GOT3 (cell line): ENCODE data around the gene SH3GLB2.
"Not testable (repeated sequence)": the region's sequence is repeated elsewhere in the genome, so short reads cannot be mapped to it uniquely, and the experiment has no call there.

Source experiments
- DNase-seq: peaks from one replicate; lab custom pipeline; 2025; ENCODE audit warnings: mixed read lengths; lab: John Stamatoyannopoulos, UW

The SH3GLB2 gene

DNA sequence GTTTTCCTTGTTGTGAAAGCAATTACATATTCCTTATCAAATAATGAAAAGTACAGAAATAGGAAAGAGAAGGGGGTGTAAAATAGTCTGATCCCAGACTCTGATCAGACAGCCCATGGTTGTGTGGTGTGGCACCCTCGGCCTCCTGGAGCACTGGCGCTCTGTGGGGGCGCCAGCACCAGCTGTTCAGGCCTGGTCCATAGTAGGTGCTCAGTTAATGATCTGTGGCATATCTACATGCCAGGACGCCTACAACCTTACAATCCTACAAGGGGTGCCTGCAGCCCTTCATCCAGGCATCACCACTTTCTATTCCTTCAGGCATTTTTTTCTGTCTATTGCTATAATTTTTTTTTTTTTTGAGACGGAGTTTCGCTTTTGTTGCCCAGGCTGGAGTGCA is 24.9 kb upstream of the SH3GLB2 start:
- no peak for DNase-seq

DNA sequence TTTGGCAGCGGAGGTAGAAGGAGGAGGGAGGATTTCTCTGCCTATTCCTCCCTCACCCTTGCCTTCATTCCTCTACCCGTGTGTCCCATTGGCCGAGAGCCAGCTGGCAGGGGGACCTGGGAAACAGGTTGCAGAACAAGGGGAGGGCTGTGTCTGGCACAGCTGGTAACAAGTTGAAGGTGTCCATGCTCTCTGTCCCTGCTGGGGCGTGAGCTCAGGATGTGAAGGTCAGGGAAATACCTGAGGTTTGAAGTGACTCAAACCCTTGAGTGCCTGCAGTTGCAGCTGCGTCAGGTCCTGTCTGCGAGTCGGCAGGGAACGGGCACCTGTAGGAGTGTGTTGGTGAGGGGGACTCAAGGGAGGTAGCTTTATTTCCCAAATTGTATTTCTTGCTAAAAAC is 24.5 kb upstream of the SH3GLB2 start:
- no peak for DNase-seq

DNA sequence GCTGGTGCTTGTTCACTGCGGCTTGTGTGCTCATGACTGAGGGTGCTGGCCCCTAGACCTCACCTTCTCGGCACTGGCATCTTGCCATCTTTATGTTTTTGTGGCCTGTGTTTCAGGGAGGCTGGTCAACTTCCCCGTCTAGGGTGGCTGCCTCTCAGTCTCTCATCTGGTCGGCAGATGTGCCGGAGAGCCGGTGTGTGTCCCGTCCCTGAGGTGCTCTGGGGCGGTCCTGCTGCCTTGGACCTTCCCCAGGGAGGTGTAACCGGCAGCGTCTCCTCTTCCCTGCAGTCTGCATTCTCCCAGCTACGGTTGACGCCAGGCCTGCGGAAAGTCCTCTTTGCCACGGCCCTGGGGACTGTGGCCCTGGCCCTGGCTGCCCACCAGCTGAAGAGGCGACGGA is 13.9 kb upstream of the SH3GLB2 start:
- DNase-seq: no peak

DNA sequence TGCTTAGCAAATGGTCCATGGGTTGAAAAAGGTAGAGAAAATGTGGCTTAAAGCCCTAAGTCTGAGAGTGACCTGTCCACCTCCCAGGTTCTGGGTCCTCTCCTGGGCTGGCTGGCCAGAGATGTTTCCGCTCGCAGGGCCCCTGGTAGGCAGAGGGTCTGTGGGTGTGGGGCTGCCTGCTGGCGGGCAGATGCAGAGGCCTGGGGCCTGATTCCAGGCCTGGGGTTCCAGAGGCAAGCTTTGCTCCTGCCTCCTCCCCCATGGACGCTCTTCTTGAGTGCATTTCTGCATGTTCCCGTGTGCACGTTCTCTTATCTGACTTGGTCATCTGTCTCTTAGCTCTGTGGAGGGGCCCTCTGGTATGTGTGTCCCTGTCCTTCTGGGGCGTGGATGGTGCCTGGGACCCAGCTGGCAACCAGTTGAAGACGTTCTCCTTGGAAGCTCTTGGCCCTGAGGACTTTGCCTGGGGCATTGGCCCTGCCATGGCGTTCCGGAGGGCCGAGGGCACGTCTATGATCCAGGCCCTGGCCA is 12.0 kb upstream of the SH3GLB2 start:
- no peak for DNase-seq

DNA sequence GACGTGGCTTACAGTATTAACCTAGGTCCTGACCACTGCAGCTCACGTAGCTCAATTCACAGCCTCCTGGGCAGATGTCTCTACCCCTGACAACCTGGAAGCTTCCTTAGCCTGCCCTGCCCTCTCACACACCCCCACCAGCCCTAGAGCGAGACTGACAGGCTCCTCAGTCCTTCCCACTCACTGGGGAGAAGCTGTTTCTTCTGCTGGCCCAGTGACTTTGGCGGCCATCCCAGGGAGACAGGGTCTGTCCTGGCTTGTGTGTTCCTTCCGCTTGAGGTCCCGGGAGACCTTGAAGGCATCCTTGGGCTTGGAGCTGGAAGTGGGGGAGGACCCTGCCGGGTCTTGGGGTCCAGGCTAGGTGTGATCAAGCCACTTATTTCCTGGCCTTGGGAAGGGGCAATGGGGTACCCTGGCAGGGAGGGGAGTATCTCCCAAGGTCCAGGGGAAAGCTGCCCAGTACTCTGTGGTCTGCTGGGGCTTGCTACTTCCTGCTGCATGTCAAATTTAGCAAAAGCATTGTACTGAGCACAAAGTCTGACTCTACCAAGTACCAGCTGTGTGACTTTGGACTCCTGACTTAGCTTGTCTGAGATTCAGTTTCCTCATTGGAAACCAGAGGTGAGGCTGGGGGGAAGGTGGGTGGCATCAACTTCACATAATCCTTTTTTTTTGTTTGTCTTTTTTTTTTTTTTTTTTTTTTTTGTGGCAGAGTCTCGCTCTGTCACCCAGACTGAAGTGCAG is 10.2 kb upstream of the SH3GLB2 start:
- no peak for DNase-seq

DNA sequence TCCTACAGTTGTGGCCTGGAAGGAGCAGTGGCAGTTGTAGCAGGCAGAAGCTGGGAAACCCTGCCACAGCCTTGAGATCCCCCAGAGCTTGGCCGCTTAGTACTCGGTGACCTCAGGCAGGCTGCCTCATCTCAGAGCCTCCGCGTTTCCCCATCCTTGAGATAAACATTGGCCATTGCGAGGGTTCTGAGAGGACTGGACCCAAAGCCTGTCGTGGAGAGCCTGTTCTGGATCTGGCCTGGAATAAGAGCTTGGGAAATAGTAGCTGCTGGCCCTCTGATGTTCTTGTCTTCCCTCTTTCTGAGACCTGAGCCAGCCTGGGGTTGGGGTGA is 9.6 kb upstream of the SH3GLB2 start:
- DNase-seq: no peak

DNA sequence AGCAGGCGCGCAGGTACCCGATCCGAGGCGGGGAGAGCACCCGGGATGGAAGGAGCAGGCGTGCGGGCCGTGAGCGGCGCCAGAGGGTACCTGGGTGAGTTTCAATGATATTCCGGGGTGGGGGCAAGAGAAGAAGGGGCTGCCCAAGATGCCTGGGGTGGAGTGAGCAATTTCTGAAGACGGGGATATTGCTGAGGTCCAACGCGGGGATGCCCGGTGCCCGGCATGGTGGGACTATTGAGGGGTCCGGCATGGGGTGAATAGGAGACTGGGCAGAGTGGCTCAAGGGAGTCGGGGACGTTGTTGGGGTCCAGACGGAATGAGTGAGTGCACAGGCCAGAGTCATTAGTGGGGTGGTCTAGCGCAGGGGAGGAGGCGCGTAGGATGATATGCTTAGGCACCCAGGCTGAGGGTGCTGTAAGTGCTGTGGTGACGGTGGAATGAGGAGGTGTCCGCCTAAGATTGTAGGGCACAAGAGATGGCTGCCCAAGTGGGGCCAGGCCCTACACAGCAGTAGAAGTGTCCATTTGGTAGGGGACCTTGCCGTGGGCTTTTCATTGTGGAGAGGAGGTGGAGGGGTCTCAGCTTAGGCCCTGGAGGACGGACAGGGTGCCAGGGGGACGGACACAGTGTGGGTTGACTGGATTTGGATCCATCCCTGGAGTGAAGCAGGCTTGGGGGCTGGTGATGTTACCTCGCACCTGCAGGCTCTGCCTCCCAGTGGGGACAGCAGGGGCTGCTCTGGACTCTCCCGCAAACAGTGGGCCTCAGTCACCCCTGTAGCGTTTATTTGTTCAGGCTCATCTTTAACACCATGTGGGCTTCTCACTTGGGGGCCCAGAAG is 9.0 kb upstream of the SH3GLB2 start:
- DNase-seq: no peak

DNA sequence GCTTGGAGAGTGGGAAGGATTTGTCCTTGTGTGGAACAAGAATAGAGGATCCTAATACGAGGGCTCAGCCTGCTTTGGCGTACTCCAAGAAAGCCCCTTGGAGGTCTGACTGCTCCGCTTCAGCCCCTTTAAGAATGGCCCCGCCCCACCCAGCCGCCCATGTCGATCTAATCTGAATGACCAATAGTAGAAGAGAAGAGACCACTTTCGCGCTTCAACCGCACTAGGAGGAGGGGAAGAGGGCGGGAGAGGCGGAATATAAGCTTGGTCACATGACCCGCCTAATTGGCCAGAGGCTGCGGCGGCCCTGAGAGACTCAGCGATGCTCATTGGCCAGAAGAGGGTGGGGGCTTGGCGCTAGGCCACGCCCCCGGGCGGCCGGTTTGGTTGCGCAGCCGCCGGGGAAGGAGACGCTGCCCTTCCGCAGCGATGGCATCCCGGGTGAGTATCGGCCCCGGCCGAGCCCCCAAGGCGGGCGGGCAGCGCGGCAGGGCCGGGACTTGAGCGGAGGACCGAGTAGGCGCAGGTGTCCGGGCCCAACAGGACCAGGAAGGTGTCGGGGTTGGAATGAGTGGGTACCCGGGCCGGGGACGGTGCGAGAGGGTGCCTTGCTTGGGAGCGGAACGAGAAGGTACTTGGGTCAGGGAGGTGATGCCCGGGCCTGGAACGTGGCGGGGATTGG is 8.3 kb upstream of the SH3GLB2 start, which contains the start of gene MIGA2:
Gene MIGA2, plus strand, starts transcription at position 386 of the 682 bp plus-strand sequence. CDS start 3,969 bp downstream, outside the sequence.
- peak; percentile 77 for DNase-seq

DNA sequence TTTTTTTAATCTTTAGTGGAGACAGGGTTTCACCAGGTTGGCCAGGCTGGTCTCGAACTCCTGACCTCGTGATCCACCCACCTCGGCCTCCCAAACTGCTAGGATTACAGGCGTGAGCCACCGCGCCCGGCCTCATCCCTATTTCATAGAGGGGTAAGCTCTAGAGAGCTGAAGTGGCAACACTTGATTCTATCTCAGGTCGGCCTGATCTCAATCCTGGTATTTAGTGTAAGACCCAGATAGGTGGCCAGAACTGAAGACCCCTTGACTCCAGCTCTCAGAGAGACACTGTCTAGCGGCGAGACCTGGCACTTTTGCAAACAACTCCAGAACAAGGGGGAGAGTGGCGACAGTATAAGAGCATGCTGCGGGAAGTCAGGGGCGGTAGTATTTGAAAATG is 7.7 kb upstream of the SH3GLB2 start:
- not testable (repeated sequence) for DNase-seq

DNA sequence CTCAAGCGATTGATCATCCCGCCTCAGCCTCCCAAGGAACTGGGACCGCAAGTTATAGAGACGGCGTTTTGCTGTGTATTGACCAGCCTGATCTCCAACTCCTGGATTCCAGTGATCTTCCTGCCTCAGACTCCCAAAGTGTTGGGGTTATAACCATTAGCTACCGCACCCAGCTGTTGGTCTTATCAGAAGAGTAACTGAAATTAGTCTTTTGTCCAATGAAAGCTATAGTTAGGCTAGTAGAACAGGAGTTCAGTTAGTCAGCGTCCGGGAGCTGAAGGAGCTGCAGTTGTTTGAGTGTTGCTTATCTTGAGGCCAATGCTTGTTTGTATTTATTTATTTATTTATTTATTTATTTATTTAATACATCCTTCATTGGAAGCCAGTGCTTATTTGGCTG is 5.1 kb upstream of the SH3GLB2 start:
- DNase-seq: no peak

DNA sequence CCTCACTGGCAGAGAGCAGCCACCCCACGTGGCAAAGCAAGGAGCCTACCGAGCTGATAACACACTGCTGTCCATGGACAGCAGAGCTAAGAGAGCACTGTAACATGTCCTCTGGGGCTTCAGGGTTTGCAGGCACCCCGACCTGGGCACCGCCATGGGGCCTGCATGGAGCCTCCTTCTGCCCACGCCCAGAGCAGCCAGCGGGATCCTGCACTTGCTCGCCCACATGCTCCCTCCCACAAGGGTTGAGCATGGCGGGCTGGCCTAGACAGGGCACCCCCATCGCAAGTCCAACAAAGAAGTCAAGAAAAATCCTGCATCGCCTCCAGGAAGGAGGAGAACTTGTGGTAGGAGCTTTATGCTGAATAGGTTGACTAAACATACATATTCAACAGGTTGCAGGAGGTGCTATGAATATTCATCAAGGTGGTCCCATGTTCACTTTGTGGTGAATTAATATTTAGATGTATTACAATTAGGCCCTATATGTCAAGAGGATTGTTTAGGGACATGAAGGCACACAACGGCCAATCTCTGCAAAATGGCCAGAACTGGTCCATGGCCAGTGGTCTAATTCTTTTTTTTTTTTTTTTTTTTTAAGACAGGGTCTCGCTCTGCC is 4.5 kb upstream of the SH3GLB2 start:
- DNase-seq: no peak

DNA sequence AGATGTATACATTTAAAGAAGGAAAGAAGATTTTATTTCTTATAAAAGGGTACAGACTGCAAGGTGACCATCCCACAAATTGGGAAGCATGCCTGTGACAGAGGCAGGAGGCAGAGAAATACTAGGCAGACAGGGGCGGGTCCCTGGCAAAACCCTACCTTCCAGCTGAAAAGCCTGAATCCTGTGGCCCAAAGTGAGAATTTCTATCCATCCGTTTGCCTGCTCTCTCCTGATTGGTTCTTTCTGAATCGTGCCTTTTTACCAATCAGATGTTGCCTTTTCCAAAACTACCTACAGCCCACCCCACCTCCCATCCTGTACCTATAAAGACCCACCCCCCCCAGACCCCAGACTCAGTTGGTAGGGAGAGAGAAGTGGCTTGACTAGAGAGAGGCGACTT is 3.4 kb upstream of the SH3GLB2 start:
- no peak for DNase-seq

DNA sequence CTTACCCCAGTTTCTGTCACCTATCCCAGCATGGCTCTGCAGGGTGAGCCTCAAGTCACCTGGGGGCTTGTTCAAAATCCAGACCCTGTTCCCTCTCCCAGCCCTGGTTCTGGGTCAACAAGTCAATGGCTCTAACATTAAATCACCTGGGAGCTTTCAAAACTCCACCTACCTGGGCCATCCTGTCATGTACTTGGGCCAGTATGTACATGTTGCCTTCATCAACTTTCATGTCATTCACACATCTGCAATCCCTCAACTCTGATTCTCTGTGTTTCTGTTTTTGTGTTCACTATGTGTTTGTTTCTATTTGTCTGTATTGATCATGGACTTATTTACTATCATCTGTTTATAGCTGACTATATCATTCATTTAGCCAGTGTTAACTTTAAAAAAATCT is 2.1 kb upstream of the SH3GLB2 start:
- no peak for DNase-seq

DNA sequence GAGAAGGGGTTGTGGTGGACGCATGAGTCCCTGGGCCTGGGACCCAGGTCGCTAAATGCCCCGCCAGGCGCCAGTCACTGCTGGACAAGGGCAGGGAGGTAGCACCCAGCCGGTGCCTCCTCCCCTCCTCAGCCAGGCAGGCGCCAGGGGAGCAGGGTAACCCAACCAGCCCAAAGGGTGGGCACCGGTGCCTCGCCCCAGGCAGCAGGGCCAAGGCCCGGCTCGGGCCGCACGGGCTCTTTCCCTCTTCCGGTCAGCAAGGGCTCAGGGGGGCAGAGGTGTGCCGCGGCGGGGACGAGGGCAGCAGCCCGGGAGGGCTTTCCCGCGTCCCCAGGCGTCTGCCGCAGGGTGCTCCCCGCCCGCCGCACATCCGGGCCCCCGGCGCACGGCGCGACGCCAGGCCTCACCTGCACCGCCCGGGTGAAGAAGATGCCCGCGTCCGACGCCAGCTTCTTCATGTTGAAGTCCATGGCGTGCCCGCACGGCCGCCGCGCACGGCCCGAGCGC is 393 bp downstream of the SH3GLB2 start:
- no peak for DNase-seq

DNA sequence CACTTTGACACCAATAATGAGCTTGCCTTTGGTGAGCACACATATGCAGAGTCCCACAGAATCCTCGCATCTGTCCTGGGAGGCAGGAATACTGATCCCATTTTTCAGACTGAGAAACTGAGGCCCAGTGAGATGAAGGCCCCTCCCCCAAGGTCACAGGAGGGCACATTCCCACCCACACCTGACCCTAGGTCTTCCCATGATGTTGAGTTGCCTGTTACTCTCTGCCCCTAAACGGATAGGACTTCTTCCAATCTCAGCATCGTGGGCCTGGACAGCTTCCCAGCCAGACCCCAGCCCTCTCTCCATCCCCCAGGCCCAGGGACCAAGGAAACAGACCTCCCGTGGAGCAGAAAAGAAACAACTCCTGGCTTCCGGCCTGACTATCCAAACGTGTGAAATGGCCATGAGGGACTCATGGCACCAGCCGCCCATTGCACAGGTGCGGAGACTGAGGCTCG is 877 bp downstream of the SH3GLB2 start:
- no peak for DNase-seq

DNA sequence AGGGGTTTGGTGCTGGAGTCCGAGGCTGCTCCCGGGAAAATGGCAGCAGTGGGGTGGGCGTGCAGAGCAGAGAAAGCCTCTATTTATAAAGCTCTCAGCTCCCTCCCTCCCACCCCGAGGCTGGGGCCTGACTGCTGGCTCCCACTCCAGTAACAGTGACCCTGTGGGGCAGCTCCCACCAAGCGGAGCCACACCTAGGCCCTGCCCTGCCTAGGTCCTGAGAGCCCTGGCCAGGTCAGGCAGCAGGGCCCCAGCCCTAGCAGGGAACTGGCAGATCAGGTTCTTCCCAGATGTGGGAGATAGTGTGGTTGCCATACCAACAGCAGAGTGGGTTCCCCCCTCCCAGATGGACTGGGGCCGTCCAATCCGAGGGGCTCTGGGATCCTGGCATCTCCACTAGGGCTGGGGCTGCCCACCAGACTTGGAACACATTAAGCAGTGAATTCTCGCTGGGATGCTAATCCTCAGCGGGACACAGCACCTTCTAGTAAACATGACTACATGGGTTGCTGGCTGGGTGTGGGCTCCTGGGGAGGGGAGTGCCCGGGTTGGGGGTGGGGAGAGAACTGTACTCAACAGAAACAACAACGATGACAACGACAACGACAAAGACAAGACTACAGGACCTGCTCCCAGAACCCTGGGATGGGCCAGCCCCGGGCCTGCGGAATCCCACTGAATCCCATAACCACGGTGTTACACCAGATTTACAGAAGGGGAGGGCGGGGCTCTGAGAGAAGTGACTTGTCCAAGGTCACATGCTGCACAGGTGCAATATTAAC is 1.5 kb downstream of the SH3GLB2 start:
- DNase-seq: no peak

DNA sequence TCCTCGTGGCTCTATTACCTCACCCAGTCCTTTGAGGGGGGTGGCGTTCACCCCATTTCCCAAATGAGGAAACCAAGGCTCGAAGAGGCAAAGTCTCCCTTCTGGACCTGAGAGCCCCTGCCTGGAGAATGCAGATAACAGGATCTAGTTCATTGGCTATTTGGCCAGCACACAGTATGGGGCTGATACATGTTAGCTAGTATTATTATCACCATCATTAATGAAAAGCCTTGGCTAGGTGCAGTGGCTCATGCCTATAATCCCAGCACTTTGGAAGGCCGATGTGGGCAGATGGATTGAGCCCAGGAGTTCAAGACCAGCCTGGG is 4.3 kb downstream of the SH3GLB2 start:
- DNase-seq: no peak

DNA sequence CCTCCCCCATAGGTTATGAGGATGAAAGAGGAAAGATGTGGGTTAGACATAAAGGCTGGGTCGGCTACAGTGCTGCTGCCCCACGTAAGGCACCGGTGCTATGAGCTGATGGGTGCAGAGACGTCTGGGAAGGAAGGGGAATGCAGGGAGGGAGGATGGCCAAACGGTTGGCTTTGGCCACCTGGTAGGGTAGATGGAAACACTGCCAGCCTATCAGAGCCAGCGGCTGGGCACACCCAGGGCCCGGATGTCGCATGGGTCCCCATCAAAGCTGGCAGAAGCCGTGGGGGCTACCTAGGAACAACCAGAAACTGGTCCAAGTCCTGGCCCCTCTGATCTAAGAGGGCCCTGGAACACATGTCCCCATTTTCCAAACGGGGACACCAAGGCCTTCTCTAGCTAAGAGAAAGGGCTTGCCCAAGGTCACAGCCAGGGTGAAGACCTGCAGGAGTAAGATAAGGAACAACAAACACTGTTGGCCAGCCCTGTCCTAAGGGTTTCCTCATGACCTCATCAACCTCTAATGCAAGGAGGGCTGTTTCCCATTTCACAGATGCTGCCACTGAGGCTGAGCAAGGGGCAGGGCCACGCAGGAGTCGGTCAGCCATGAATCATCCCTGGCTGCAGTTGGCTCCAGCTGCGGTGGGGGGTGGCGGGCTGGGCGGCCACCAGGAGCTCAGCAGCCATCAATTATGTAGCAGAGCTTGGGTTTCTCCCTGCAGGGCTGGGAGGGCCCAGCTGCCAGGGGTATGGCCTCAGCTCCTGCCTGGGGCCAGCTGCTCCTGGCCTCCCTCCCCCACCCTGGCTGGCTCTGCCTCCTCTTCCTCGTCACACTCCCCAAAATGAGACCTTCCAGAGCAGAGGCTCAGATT is 4.9 kb downstream of the SH3GLB2 start:
- no peak for DNase-seq

DNA sequence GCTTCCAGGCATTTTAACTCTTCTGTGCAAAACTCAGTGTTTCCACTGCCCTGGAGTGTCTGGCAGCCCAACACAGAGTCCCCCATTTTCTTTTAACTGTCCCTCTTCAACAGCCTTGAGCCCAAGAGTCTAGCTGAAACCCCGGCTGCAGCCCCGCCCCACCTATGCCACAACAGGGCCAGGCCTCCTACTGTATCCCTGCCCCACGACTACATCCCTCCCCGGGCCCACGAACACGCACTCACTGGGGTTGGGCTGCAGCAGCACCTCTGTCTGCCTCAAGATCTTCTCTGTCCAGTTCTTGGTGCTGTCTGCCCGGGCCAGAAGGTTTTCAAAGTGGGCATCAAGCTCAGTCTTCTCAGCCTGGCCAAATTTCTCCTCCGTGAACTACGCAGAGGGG is 6.1 kb downstream of the SH3GLB2 start:
- DNase-seq: no peak

DNA sequence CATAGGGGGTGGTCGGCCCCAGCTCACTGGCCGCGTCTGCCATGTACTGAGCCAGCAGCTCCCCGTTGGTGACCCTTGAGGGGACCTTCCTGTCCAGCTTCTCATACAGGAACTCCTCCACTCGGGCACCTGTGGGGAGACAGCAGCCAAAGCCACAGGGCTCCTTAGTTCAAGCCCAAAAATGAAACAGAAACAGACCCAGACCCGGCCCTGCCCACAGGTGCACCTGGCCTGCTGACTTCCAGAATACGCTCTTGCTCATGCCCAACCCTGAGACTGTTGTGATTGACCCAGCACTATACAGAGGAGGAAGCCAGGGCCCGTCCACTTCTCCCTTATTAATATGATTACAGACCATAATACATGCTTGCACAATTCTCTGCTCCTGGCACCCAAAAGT is 7.0 kb downstream of the SH3GLB2 start:
- DNase-seq: no peak
